Measurements from ENCODE around the gene GJD3.

GRCh38 chr17:40369923-40370322 lies 5.4 kb upstream of the GJD3 start:
- no peak for TF ChIP-seq FOXP2 (optimal IDR thresholded peaks at IDR 0.05; ENCODE audit: borderline replicate concordance, extremely low read depth, extremely low read length, insufficient read depth)
- TF ChIP-seq TAF1 (IDR thresholded peaks at IDR 0.05; ENCODE audit: borderline replicate concordance, insufficient read depth, low read length): no peak
